Stimulated activated CD4-positive, alpha-beta T cell treated with anti-CD3 and anti-CD28 coated beads, Interleukin-2, amount 100 ng/mL, for 4 hours (primary cell): Measurements from ENCODE around the gene SAE1.
A peak's percentile ranks its signal among the peaks of the same experiment; 100 is the strongest.

Experiments
- DNase-seq: peaks from one replicate; pipeline ENCODE4 v3.0.0-alpha.2; 2020; ENCODE audit warnings: low read depth

The SAE1 gene

GRCh38 chr19:47161876-47162489 is 31.3 kb downstream of the SAE1 start:
- no peak for DNase-seq

- DNase-seq: no peak
Measured at GRCh38 chr19:47168065-47168464, 37.4 kb downstream of the SAE1 start.

GRCh38 chr19:47172666-47173455 is 42.2 kb downstream of the SAE1 start:
- no peak for DNase-seq

GRCh38 chr19:47176071-47176626 is 45.5 kb downstream of the SAE1 start:
- no peak for DNase-seq

- no peak for DNase-seq
Measured at GRCh38 chr19:47176627-47177090, 46.0 kb downstream of the SAE1 start.

GRCh38 chr19:47179653-47180310 is 49.1 kb downstream of the SAE1 start:
- no peak for DNase-seq

- DNase-seq: no peak
Measured at GRCh38 chr19:47183601-47184000, 53.0 kb downstream of the SAE1 start.

- DNase-seq: peak; percentile 79
Measured at GRCh38 chr19:47186446-47187334, 56.1 kb downstream of the SAE1 start.

GRCh38 chr19:47187335-47187655 is 56.7 kb downstream of the SAE1 start:
- no peak for DNase-seq

- no peak for DNase-seq
Measured at GRCh38 chr19:47187797-47188196, 57.2 kb downstream of the SAE1 start.

GRCh38 chr19:47188507-47189033 is 57.9 kb downstream of the SAE1 start:
- DNase-seq: no peak

GRCh38 chr19:47190167-47190727 is 59.6 kb downstream of the SAE1 start:
- DNase-seq: peak; percentile 54

GRCh38 chr19:47195434-47195833 is 64.8 kb downstream of the SAE1 start:
- DNase-seq: no peak

- DNase-seq: no peak
Measured at GRCh38 chr19:47197141-47197540, 66.5 kb downstream of the SAE1 start.

GRCh38 chr19:47200530-47200929 is 69.9 kb downstream of the SAE1 start:
- DNase-seq: no peak

- DNase-seq: no peak
Measured at GRCh38 chr19:47203254-47203653, 72.6 kb downstream of the SAE1 start.

- no peak for DNase-seq
Measured at GRCh38 chr19:47209319-47210179, 78.9 kb downstream of the SAE1 start.

- DNase-seq: no peak
Measured at GRCh38 chr19:47210180-47210490, 79.5 kb downstream of the SAE1 start.

- DNase-seq: peak; percentile 69
Measured at GRCh38 chr19:47210689-47211316, 80.2 kb downstream of the SAE1 start.

GRCh38 chr19:47215581-47215980 is 84.9 kb downstream of the SAE1 start:
- DNase-seq: no peak
